Uterus (tissue), 4 donors: ENCODE data around the gene TSEN54. TPM values are rescaled to one million over a fixed set of nuclear protein-coding genes. Genes with fewer than 3 reads are reported as not detected.

Experiments
- DNase-seq, 2 donors: peaks; one replicate each; pipeline ENCODE4 v3.0.0-alpha.2; 2019 to 2020
- H3K27ac ChIP-seq, 2 donors: fragments of 200-600 bp; sonication (generic); 1 replicate in 1 of 2; 2 replicates in 1 of 2; pipeline ENCODE4 v1.5.1; 2016 to 2018
- H3K27me3 ChIP-seq, 2 donors: fragments of 200-600 bp; sonication (generic); one replicate each; pipeline ENCODE4 v1.5.1; 2018 to 2019; ENCODE audit warnings: control low read depth in 1 of 2
- H3K36me3 ChIP-seq, 2 donors: fragments of 200-600 bp; sonication (generic); one replicate each; pipeline ENCODE4 v1.5.1; 2019; ENCODE audit warnings: control low read depth in 1 of 2
- H3K4me1 ChIP-seq, 2 donors: fragments of 200-600 bp; sonication (generic); one replicate each; pipeline ENCODE4 v1.5.1; 2018 to 2019; ENCODE audit warnings: control low read depth in 1 of 2
- H3K4me3 ChIP-seq, 2 donors: fragments of 200-600 bp; sonication (generic); 1 replicate in 1 of 2; 2 replicates in 1 of 2; pipeline ENCODE4 v1.5.1; 2018 to 2019; ENCODE audit warnings: mild to moderate bottlenecking in 1 of 2
- H3K9me3 ChIP-seq, 2 donors: fragments of 200-600 bp; sonication (generic); one replicate each; pipeline ENCODE4 v1.5.1; 2019; ENCODE audit warnings: control low read depth in 1 of 2
- POLR2A ChIP-seq, 2 donors: fragments of 450-650 bp; IDR thresholded peaks; one replicate each; pipeline ENCODE4 v1.6.1; 2016; ENCODE audit warnings: antibody characterized with exemption in 2 of 2, mild to moderate bottlenecking in 1 of 2, moderate library complexity in 1 of 2
- intact Hi-C: fragments of 100-400 bp; cut with DNase I; formaldehyde crosslinking; loops from one replicate; pipeline ENCODE4 v1.15.1; 2023; ENCODE audit warnings: low total_unique reads
- total RNA-seq, 4 donors: library from RNA; depleted of rRNA in 3 of 4; stranded (reverse); fragments of >200 nt in 3 of 4; gene quantifications; one replicate each; pipeline versions ENCODE4 v1.1.0 to v1.2.4, GENCODE V29; 2014 to 2023
- TF ChIP-seq, protein P1 (sequence below), 4 experiments: fragments of 200-600 bp in 2 of 4; fragments of 450-650 bp in 2 of 4; sonication (generic) in 2 of 4; IDR thresholded peaks; one replicate each; pipeline ENCODE4 v1.5.1; 2016 to 2019; ENCODE audit warnings: antibody characterized with exemption in 4 of 4, mild to moderate bottlenecking in 2 of 4, moderate library complexity in 1 of 4
- donor health status: DM: yes; HTN: yes; CAD: no.

Gene TSEN54
- total RNA-seq, 4 donors from 2014 or later, result 17.4 to 102 (median 20.6) TPM

DNA sequence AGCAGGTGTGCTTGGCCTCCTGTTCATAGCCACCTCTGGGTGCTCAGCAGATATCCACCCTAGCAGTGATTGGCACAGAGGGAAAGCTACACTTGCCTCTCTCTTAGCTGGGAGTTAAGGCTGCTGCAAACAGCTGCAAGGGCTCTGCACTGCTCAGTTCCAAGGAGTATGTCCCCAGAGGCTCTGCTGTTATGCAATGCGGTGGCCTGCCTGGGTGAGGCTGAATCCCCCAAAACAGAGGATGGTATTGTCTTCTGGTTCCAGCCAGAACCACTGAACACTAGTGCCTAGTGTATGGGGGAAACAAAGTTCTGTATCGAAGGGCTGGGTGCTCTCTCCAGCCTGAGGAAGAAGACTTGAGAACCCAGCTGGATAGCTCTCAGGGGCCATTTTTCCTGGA, 43.1 kb upstream of the TSEN54 start:
- no peaks in the 10 kb centered on the region for H3K27me3 ChIP-seq
- no peaks in the 10 kb centered on the region for H3K9me3 ChIP-seq
- H3K4me1 ChIP-seq, result peaks cover 8 to 21% of the 10 kb centered on the region in 2 donors
- intact Hi-C loops, result no loop called here
- no peak for DNase-seq
- TF ChIP-seq POLR2A (IDR thresholded peaks at IDR 0.05), result no peak
- TF ChIP-seq, protein P1, sequence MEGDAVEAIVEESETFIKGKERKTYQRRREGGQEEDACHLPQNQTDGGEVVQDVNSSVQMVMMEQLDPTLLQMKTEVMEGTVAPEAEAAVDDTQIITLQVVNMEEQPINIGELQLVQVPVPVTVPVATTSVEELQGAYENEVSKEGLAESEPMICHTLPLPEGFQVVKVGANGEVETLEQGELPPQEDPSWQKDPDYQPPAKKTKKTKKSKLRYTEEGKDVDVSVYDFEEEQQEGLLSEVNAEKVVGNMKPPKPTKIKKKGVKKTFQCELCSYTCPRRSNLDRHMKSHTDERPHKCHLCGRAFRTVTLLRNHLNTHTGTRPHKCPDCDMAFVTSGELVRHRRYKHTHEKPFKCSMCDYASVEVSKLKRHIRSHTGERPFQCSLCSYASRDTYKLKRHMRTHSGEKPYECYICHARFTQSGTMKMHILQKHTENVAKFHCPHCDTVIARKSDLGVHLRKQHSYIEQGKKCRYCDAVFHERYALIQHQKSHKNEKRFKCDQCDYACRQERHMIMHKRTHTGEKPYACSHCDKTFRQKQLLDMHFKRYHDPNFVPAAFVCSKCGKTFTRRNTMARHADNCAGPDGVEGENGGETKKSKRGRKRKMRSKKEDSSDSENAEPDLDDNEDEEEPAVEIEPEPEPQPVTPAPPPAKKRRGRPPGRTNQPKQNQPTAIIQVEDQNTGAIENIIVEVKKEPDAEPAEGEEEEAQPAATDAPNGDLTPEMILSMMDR (IDR thresholded peaks at IDR 0.05), result no peak
- no peak overlapping the region for H3K27ac ChIP-seq
- H3K36me3 ChIP-seq, result no peaks in the 10 kb centered on the region
- no peak overlapping the region for H3K4me3 ChIP-seq

DNA sequence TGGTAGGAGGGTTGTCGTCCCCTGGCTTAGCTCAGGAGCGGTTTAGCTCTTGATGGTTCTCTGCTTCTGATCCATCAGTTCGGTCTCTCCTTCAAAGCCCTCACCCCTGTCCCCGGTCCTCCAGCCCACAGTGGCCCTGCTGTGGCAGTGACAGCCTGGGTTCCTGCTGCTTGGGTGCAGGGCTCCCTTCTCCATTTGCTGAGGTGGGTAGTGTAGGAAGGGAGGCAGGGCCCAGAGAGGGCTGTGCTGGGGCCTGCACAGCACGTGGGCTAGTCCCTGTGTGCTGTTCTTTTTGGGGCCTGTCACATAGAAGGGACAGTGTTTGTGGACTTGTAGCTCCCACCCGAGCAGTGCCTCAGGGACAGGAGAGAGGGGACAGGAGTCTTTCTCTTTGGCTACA, 41.6 kb upstream of the TSEN54 start:
- Histone ChIP-seq H3K4me1 (peaks cover 8 to 21% of the 10 kb centered on the region in 2 donors), H3K36me3 (no peaks in the 10 kb centered on the region), H3K4me3 (no peak overlapping the region), H3K27ac (peak overlapping the region; percentile 43 to 68), H3K9me3 (no peaks in the 10 kb centered on the region), H3K27me3 (no peaks in the 10 kb centered on the region)
- TF ChIP-seq POLR2A (IDR thresholded peaks at IDR 0.05), result no peak
- TF ChIP-seq, protein P1 (IDR thresholded peaks at IDR 0.05), result no peak
- intact Hi-C loops, result no loop called here
- no peak for DNase-seq

DNA sequence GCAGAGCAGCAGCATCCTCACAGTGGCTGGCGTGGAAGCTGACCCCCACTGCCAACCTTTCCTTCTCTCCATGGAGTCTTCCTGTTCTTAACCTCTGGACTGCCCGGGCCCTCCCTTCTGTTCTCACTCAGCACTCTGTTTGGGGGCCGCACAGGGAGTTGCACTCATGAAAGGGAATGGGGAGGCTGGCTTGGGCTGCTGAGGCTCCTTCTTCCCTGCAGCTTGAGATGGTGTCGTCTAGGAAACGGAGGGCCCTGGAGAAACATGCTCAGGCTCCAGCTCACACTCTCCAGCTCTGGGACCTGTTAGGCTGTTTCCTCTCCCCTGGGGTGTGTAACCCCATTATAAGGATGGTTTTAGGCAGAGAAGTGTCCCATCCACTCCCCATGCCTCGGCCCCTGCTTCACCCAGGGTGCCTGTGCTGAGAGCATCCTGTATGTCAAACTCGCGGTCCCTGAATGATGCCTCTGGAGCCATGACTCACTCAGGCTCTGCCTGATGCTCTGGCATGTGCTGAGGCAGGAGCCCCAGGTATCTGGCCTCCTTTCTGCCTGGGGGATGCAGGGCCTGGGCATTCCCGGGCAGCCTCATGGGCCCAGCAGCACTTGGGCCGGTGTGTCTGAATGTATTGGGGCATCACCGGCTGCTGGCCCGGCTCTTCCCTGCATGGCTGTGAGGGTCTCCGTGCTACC, 41.0 kb upstream of the TSEN54 start:
- Histone ChIP-seq H3K36me3 (no peaks in the 10 kb centered on the region), H3K4me3 (no peak overlapping the region), H3K27me3 (no peaks in the 10 kb centered on the region), H3K27ac (peak overlapping the region; percentile 68 to 82), H3K4me1 (peaks cover 8 to 21% of the 10 kb centered on the region in 2 donors), H3K9me3 (no peaks in the 10 kb centered on the region)
- no peak for DNase-seq
- intact Hi-C loops, result no loop called here
- TF ChIP-seq, protein P1 (IDR thresholded peaks at IDR 0.05), result no peak
- TF ChIP-seq POLR2A (IDR thresholded peaks at IDR 0.05), result no peak

DNA sequence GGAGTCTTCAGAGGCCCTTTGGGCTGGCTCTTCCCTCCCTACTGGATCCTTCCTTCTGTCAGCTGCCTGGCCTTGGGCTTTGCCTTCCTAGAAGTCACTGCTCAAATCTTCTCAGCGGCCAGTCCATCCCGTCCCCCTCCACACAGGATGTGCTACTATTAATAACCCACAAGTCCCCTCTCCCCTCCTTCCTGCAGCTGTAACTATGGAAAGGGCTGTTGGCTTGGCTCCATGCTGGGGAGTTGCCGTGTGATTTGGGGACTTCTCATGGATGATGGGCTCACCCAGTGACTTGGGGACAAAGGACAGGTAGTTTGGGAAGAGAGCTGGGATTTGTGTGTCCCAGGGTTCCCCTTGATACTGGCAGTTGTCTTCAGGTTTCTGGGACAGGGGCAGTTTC, 40.5 kb upstream of the TSEN54 start:
- Histone ChIP-seq H3K4me3 (no peak overlapping the region), H3K27me3 (no peaks in the 10 kb centered on the region), H3K27ac (peak overlapping the region; percentile 68 to 82), H3K9me3 (no peaks in the 10 kb centered on the region), H3K4me1 (peaks cover 8 to 21% of the 10 kb centered on the region in 2 donors), H3K36me3 (no peaks in the 10 kb centered on the region)
- intact Hi-C loops, result no loop called here
- TF ChIP-seq, protein P1 (IDR thresholded peaks at IDR 0.05), result no peak
- TF ChIP-seq POLR2A (IDR thresholded peaks at IDR 0.05), result no peak
- DNase-seq, result peak in 1 of 2 donors; percentile 49

DNA sequence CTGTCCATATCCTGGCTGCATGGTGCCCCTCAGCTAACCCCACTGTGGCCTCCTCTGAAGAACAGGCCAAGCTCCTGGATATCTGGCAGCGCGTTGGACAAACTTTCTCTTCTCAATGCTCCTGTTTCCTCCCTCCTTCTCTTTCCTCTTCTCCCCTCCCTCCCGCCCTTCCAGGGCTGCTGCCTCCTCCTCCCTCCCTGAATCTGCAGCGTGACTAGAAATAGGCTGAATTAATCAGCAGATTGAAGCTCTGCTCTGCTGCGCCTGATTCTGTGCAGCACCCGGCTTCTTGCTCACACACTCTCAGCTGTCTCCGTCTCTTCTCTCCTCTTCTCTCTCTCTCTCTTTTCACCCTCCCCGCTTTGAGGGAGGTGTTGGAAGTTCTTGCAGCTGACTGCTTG, 40.1 kb upstream of the TSEN54 start:
- H3K27me3 ChIP-seq, result no peaks in the 10 kb centered on the region
- no peaks in the 10 kb centered on the region for H3K9me3 ChIP-seq
- no peaks in the 10 kb centered on the region for H3K36me3 ChIP-seq
- peak; percentile 41 to 53 for DNase-seq
- H3K4me3 ChIP-seq, result no peak overlapping the region
- H3K4me1 ChIP-seq, result peaks cover 8 to 21% of the 10 kb centered on the region in 2 donors
- peak overlapping the region; percentile 68 to 82 for H3K27ac ChIP-seq
- TF ChIP-seq POLR2A (IDR thresholded peaks at IDR 0.05), result no peak
- TF ChIP-seq, protein P1 (IDR thresholded peaks at IDR 0.05), result no peak
- intact Hi-C loops, result no loop called here
